GM12891 (cell line): ENCODE data around the gene FOXN3.

Source experiments
- PAX5 ChIP-seq: IDR thresholded peaks from 2 replicates; pipeline ENCODE4 v1.6.1; 2011; ENCODE audit warnings: low read length, moderate library complexity, mild to moderate bottlenecking; ENCODE audit not compliant: insufficient read depth, severe bottlenecking
- POLR2A ChIP-seq: IDR thresholded peaks from 2 replicates; pipeline ENCODE4 v1.6.1; 2011; ENCODE audit warnings: low read depth, low read length, control low read depth
- POLR2AphosphoS5 ChIP-seq: IDR thresholded peaks from 2 replicates; pipeline ENCODE4 v1.6.1; 2011; ENCODE audit warnings: low read depth, low read length, control low read depth
- POU2F2 ChIP-seq: IDR thresholded peaks from 2 replicates; pipeline ENCODE4 v1.6.1; 2011; ENCODE audit warnings: low read depth, mild to moderate bottlenecking, control low read depth, low read length, moderate library complexity
- SPI1 ChIP-seq: IDR thresholded peaks from 2 replicates; pipeline ENCODE4 v1.6.1; 2011; ENCODE audit warnings: low read depth, low read length, control low read depth
- TAF1 ChIP-seq: IDR thresholded peaks from 2 replicates; pipeline ENCODE4 v1.6.1; 2011; ENCODE audit warnings: low read depth, low read length, control low read depth

- TF ChIP-seq POLR2A (no peak), TAF1 (no peak), POLR2AphosphoS5 (no peak), POU2F2 (no peak), SPI1 (no peak), PAX5 (no peak)
These were observed 5.9 kb upstream of the FOXN3 start for GRCh38 chr14:89422952-89423345.
